Measurements from ENCODE around the gene F10. TPM values are rescaled to one million over a fixed set of nuclear protein-coding genes. Genes with fewer than 3 reads are reported as not detected.

F10 gene
- total RNA-seq, 2 experiments from 2014 or later, result not detected

GRCh38 chr13:113168211-113168610 lies 45.6 kb downstream of the F10 start:
- Histone ChIP-seq H4K20me1 (ENCODE audit: insufficient read depth, low read length) (no peaks in the 10 kb centered on the region), H3K9me2 (ENCODE audit: insufficient read depth, low read length) (no peaks in the 10 kb centered on the region), H3K36me3 (ENCODE audit: insufficient read depth, low read length) (no peaks in the 10 kb centered on the region), H3K4me1 (ENCODE audit: insufficient read depth, low read length, poor library complexity, severe bottlenecking) (no peaks in the 10 kb centered on the region), H3K4me2 (ENCODE audit: low read length) (no peak overlapping the region), H3K4me3 (ENCODE audit: low read depth, low read length, poor library complexity, severe bottlenecking) (no peak overlapping the region), H3K9me3 (ENCODE audit: low read length) (no peaks in the 10 kb centered on the region), H3K27ac (ENCODE audit: low read depth, low read length, poor library complexity, severe bottlenecking) (no peak overlapping the region), H2AFZ (ENCODE audit: low read length) (no peak overlapping the region), H3K79me2 (ENCODE audit: insufficient read depth, low read depth, low read length) (no peaks in the 10 kb centered on the region)
- no peak for DNase-seq (ENCODE audit: low spot score)
- CTCF ChIA-PET (ENCODE audit: unreplicated experiment), result no interaction called here
- no TSS peak for BruUV-seq (replicated peaks)
- no peak for TF ChIP-seq CTCF (conservative IDR thresholded peaks at IDR 0.05; ENCODE audit: low read length)
- TF ChIP-seq EZH2phosphoT487 (IDR thresholded peaks at IDR 0.05; ENCODE audit: borderline replicate concordance, low read depth, low read length), result no peak
- intact Hi-C loops (cut with micrococcal nuclease; ENCODE audit: unreplicated experiment), result no loop called here
- POLR2A ChIA-PET, result no interaction called here

- H3K27ac ChIP-seq (ENCODE audit: low read depth, low read length, poor library complexity, severe bottlenecking), result no peak overlapping the region
- no peaks in the 10 kb centered on the region for H3K9me3 ChIP-seq (ENCODE audit: low read length)
- no peaks in the 10 kb centered on the region for H3K9me2 ChIP-seq (ENCODE audit: insufficient read depth, low read length)
- CTCF ChIA-PET (ENCODE audit: unreplicated experiment), result no interaction called here
- no peaks in the 10 kb centered on the region for H3K36me3 ChIP-seq (ENCODE audit: insufficient read depth, low read length)
- H3K79me2 ChIP-seq (ENCODE audit: insufficient read depth, low read depth, low read length), result no peaks in the 10 kb centered on the region
- no TSS peak for BruUV-seq (replicated peaks)
- no peak overlapping the region for H3K4me2 ChIP-seq (ENCODE audit: low read length)
- POLR2A ChIA-PET, result no interaction called here
- no peak overlapping the region for H2AFZ ChIP-seq (ENCODE audit: low read length)
- no peaks in the 10 kb centered on the region for H4K20me1 ChIP-seq (ENCODE audit: insufficient read depth, low read length)
- intact Hi-C loops (cut with micrococcal nuclease; ENCODE audit: unreplicated experiment), result no loop called here
- TF ChIP-seq CTCF (conservative IDR thresholded peaks at IDR 0.05; ENCODE audit: low read length) (no peak), EZH2phosphoT487 (IDR thresholded peaks at IDR 0.05; ENCODE audit: borderline replicate concordance, low read depth, low read length) (no peak)
- no peak overlapping the region for H3K4me3 ChIP-seq (ENCODE audit: low read depth, low read length, poor library complexity, severe bottlenecking)
- no peaks in the 10 kb centered on the region for H3K4me1 ChIP-seq (ENCODE audit: insufficient read depth, low read length, poor library complexity, severe bottlenecking)
- DNase-seq (ENCODE audit: low spot score), result no peak
Observed at GRCh38 chr13:113169277-113170272, 47.0 kb downstream of the F10 start.

DNA sequence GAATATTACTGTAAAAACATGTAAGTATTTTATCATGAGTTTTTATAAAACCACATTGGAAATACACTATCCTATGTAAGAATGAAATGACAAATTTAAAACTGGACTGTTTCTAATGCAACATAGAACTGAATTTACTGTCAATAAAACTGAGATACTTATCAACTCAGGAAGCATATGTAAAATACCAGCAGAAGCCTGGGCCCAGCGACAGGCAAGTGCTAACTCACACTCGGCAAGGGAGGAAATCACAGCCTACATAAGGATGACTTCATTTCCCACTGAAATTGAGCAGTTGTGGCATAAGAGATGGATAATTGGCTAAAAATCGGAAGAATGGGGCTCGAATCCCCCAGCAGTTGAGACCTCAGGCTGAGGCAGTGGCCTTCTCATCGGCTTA lies 47.9 kb downstream of the F10 start:
- DNase-seq (ENCODE audit: low spot score), result no peak
- H3K9me2 ChIP-seq (ENCODE audit: insufficient read depth, low read length), result no peaks in the 10 kb centered on the region
- no peak overlapping the region for H2AFZ ChIP-seq (ENCODE audit: low read length)
- intact Hi-C loops (cut with micrococcal nuclease; ENCODE audit: unreplicated experiment), result no loop called here
- H3K27ac ChIP-seq (ENCODE audit: low read depth, low read length, poor library complexity, severe bottlenecking), result no peak overlapping the region
- H3K4me2 ChIP-seq (ENCODE audit: low read length), result no peak overlapping the region
- H3K36me3 ChIP-seq (ENCODE audit: insufficient read depth, low read length), result 0 out of 2 replicates have a peak, but pooled peaks cover 7% of the 10 kb centered on the region
- no peak overlapping the region for H3K4me3 ChIP-seq (ENCODE audit: low read depth, low read length, poor library complexity, severe bottlenecking)
- POLR2A ChIA-PET, result no interaction called here
- H4K20me1 ChIP-seq (ENCODE audit: insufficient read depth, low read length), result no peaks in the 10 kb centered on the region
- no TSS peak for BruUV-seq (replicated peaks)
- H3K79me2 ChIP-seq (ENCODE audit: insufficient read depth, low read depth, low read length), result no peaks in the 10 kb centered on the region
- CTCF ChIA-PET (ENCODE audit: unreplicated experiment), result no interaction called here
- H3K9me3 ChIP-seq (ENCODE audit: low read length), result no peaks in the 10 kb centered on the region
- no peak for TF ChIP-seq CTCF (conservative IDR thresholded peaks at IDR 0.05; ENCODE audit: low read length)
- no peak for TF ChIP-seq EZH2phosphoT487 (IDR thresholded peaks at IDR 0.05; ENCODE audit: borderline replicate concordance, low read depth, low read length)
- no peaks in the 10 kb centered on the region for H3K4me1 ChIP-seq (ENCODE audit: insufficient read depth, low read length, poor library complexity, severe bottlenecking)

Measured in OCI-LY7 (cell line).